ENCODE measurements around the gene TNFRSF18.

Gene TNFRSF18

DNA sequence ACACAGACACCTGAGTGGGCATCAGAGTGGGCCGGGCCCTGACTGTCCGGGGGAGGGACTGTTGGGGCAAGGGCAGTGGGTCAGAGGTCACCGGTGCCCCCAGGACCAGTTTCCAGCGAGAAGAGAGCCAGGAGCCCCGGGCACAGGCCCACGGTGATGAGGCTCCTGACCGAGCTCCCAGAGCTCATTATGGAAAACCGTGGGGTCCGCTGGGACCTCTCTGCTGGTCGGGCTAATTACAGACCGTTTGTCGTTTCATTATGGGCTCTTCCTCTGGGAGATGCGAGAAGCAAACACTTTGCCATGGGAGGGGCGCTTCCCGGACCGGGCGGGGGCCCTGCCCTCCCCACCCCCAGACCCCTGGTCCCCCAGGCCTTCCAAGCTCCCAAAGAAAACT lies 44.7 kb downstream of the TNFRSF18 start:
- Histone ChIP-seq H3K27me3 (replicated peaks; ENCODE audit: control insufficient read depth, insufficient read depth, low read length) (no peaks in the 10 kb centered on the region; the same call in 1 of the 2 replicates), H3K4me3 (replicated peaks; ENCODE audit: low read depth, low read length) (no peak overlapping the region), H3K36me3 (ENCODE audit: control insufficient read depth, insufficient read depth, low read length) (no peaks in the 10 kb centered on the region)
- no peak for DNase-seq (ENCODE audit: extremely low read depth, insufficient read length)
- TF ChIP-seq, protein P1, sequence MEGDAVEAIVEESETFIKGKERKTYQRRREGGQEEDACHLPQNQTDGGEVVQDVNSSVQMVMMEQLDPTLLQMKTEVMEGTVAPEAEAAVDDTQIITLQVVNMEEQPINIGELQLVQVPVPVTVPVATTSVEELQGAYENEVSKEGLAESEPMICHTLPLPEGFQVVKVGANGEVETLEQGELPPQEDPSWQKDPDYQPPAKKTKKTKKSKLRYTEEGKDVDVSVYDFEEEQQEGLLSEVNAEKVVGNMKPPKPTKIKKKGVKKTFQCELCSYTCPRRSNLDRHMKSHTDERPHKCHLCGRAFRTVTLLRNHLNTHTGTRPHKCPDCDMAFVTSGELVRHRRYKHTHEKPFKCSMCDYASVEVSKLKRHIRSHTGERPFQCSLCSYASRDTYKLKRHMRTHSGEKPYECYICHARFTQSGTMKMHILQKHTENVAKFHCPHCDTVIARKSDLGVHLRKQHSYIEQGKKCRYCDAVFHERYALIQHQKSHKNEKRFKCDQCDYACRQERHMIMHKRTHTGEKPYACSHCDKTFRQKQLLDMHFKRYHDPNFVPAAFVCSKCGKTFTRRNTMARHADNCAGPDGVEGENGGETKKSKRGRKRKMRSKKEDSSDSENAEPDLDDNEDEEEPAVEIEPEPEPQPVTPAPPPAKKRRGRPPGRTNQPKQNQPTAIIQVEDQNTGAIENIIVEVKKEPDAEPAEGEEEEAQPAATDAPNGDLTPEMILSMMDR (IDR thresholded peaks at IDR 0.05; ENCODE audit: insufficient read depth, low read length, poor library complexity, severe bottlenecking): no peak

- H3K27me3 ChIP-seq (replicated peaks; ENCODE audit: control insufficient read depth, insufficient read depth, low read length): no peaks in the 10 kb centered on the region; the same call in 1 of the 2 replicates
- TF ChIP-seq, protein P1 (IDR thresholded peaks at IDR 0.05; ENCODE audit: insufficient read depth, low read length, poor library complexity, severe bottlenecking): no peak
- no peaks in the 10 kb centered on the region for H3K36me3 ChIP-seq (ENCODE audit: control insufficient read depth, insufficient read depth, low read length)
- DNase-seq (ENCODE audit: extremely low read depth, insufficient read length): no peak
- no peak overlapping the region for H3K4me3 ChIP-seq (replicated peaks; ENCODE audit: low read depth, low read length)
Observed at GRCh38 chr1:1161078-1161682, 45.2 kb downstream of the TNFRSF18 start.

DNA sequence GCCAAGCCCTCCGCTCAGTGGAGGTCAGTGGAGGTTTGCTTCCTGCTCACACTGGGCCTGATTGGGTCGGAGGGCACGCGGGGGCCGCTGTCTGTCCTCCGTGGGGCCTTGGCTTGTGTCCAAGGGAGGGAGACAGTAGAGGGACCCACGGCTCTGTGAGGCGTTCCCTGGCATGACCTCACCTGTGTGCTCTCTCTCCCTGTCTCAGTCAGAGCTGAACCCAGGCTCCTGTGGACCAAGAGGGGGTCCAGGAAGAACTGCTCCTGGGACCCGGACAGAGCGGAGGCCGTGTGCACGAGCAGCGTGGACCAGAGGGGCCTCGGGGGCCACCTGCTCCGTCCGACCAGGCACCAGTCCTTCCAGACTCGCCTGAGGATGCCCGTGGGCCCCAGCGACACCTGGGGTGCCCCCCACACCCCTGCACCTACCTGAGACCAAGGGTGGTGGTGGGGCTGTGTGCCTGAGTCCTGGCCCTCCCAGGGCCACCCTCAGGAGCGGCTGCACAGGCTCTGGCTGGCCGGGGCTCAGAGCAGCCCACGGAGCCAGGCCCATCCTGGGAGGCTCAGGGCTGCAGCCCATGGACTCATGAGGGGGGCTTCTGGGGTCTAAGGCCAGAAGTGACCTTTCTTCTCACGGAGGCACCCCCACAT lies 46.0 kb downstream of the TNFRSF18 start:
- no peak for DNase-seq (ENCODE audit: extremely low read depth, insufficient read length)
- no peaks in the 10 kb centered on the region for H3K36me3 ChIP-seq (ENCODE audit: control insufficient read depth, insufficient read depth, low read length)
- H3K4me3 ChIP-seq (replicated peaks; ENCODE audit: low read depth, low read length): no peak overlapping the region
- TF ChIP-seq, protein P1 (IDR thresholded peaks at IDR 0.05; ENCODE audit: insufficient read depth, low read length, poor library complexity, severe bottlenecking): no peak
- H3K27me3 ChIP-seq (replicated peaks; ENCODE audit: control insufficient read depth, insufficient read depth, low read length): no peaks in the 10 kb centered on the region; the same call in 1 of the 2 replicates

DNA sequence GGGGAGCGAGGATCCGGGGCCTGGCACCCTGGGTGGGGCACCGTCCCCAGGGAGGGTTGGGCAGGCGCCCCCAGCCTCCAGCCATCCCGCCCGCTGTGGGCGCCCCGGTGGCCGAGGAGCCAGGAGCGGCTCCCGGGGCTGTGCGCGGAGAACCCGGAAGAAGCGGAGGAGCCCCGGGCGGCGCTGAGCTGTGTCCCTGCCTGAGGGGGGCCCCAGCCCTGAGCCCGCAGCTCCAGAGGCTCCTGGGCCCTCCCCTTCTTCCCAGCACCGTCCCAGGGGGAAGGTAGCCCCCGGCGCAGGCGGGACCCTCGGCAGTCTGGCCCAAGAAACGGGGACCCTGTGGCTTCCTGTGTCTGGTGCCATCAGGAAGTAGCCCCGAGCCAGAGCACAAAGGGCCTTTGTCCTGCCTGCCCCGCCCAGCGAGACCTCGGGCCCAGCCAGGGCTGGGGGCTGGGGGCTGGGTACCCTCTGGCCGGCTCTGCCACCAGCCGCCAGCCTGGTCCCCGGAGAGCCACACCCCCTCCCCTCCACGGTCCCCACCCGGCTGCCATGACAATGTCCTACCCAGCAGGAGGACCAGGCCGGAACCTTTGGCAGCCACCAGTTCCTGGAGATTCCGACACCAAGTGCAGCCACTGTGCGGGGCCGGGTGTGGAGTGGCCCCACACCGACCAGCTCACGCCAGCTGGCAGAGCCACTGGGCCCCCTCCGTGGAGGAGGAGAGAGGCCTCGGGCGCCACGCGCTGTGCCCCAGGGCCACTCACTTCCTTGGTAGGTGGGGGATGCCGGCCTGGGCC lies 48.3 kb downstream of the TNFRSF18 start:
- TF ChIP-seq, protein P1 (IDR thresholded peaks at IDR 0.05; ENCODE audit: insufficient read depth, low read length, poor library complexity, severe bottlenecking): peak; percentile 3
- peak; percentile 70 for DNase-seq (ENCODE audit: extremely low read depth, insufficient read length)
- no peaks in the 10 kb centered on the region for H3K36me3 ChIP-seq (ENCODE audit: control insufficient read depth, insufficient read depth, low read length)
- no peaks in the 10 kb centered on the region for H3K27me3 ChIP-seq (replicated peaks; ENCODE audit: control insufficient read depth, insufficient read depth, low read length)
- H3K4me3 ChIP-seq (replicated peaks; ENCODE audit: low read depth, low read length): peak overlapping the region; percentile 57

DNA sequence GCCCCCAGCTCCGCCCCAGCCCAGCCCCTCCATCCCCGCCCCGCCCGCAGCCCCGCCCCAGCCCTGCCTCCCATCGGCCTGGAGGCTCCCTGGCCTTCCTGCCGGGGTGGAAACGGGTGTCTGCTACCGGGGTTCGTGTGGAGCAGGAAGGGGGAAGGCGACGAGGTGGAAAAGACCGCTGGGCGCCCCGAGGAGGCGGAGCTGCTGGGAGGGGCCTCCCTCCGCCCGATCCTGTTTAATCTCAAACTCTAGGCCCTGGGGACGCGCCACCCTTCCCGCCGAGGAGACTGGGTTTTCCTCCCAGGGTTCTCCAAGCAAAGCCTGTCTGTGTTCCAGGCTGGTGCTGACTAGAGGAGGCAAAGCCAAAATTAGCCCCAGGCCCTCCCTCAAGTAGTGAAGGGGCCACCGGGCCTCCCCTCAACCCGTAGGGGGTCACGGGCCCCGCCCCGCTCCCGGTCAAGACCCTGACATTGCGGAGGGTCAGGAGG lies 48.9 kb downstream of the TNFRSF18 start:
- H3K27me3 ChIP-seq (replicated peaks; ENCODE audit: control insufficient read depth, insufficient read depth, low read length): no peaks in the 10 kb centered on the region
- peak; percentile 70 for DNase-seq (ENCODE audit: extremely low read depth, insufficient read length)
- TF ChIP-seq, protein P1 (IDR thresholded peaks at IDR 0.05; ENCODE audit: insufficient read depth, low read length, poor library complexity, severe bottlenecking): no peak
- H3K36me3 ChIP-seq (ENCODE audit: control insufficient read depth, insufficient read depth, low read length): no peaks in the 10 kb centered on the region
- peak overlapping the region; percentile 57 for H3K4me3 ChIP-seq (replicated peaks; ENCODE audit: low read depth, low read length)
